Measurements from ENCODE around the gene SIRPG.

Gene SIRPG

GRCh38 chr20:1588533-1589460, 68.8 kb downstream of the SIRPG start:
- DNase-seq = no peak

- DNase-seq = no peak
These were observed 69.6 kb downstream of the SIRPG start for GRCh38 chr20:1587781-1588532.

GRCh38 chr20:1579488-1579887, 78.1 kb downstream of the SIRPG start:
- DNase-seq = no peak

All from right forelimb (tissue), 1 donor.